ENCODE results near the gene LMO1. TPM values are rescaled to one million over a fixed set of nuclear protein-coding genes. Genes with fewer than 3 reads are reported as not detected.

Gene LMO1
- total and polyA plus RNA-seq, 9 of the 15 experiments (the other 6 are each of a cell fraction or from before 2014, with no cell fraction given): not detected

GRCh38 chr11:8258289-8258688 lies 5.4 kb downstream of the LMO1 start:
- Histone ChIP-seq H3K79me2 (ENCODE audit: control insufficient read depth, insufficient read depth, low read length) (no peaks in the 10 kb centered on the region), H3K36me3 (ENCODE audit: control insufficient read depth, insufficient read depth, low read length) (no peaks in the 10 kb centered on the region), H3K27ac (ENCODE audit: extremely low read depth, low read depth, low read length) (no peak overlapping the region), H3K9me3 (replicated peaks; ENCODE audit: control insufficient read depth, insufficient read depth, low read depth, low read length) (no peaks in the 10 kb centered on the region), H3K4me2 (ENCODE audit: insufficient read depth, low read length) (no peak overlapping the region), H3K9ac (ENCODE audit: insufficient read depth in 1 of 2, low read depth in 2 of 2, low read length in 2 of 2) (no peak overlapping the region), H3K4me1 (replicated peaks in 1 of 2; ENCODE audit: control insufficient read depth in 2 of 2, insufficient read depth in 2 of 2, low read length in 2 of 2) (peaks cover 0 to 2% of the 10 kb centered on the region in 2 experiments; a peak in 1 of 5 replicates), H3K4me3 (no peak overlapping the region), H2AFZ (ENCODE audit: low read depth, low read length) (no peak overlapping the region), H3K9me1 (ENCODE audit: control insufficient read depth, insufficient read depth, low read length) (no peaks in the 10 kb centered on the region), H3K27me3 (ENCODE audit: control insufficient read depth in 2 of 2, insufficient read depth in 2 of 2, low read length in 2 of 2) (peaks cover 25 to 75% of the 10 kb centered on the region in 2 experiments; a peak in 4 of 5 replicates), H4K20me1 (replicated peaks; ENCODE audit: control insufficient read depth, insufficient read depth, low read length) (peaks cover 3% of the 10 kb centered on the region; the same call in 1 of the 2 replicates)
- POLR2A ChIA-PET: no interaction called here
- TF ChIP-seq POLR3A (IDR thresholded peaks at IDR 0.05; ENCODE audit: borderline replicate concordance, extremely low read depth, insufficient read depth, insufficient read length) (no peak), GTF2A2 (tag; IDR thresholded peaks at IDR 0.05) (no peak), ZNF507 (tag; conservative IDR thresholded peaks at IDR 0.05) (no peak), NR2C2 (CRISPR knock-in tag; IDR thresholded peaks at IDR 0.05) (no peak), NR2C2 (tag; IDR thresholded peaks at IDR 0.05) (no peak), ADNP (tag; IDR thresholded peaks at IDR 0.05) (no peak), SMAD4 (CRISPR knock-in tag; conservative IDR thresholded peaks at IDR 0.05) (no peak), TRIM28 (IDR thresholded peaks at IDR 0.05) (no peak), TEAD4 (IDR thresholded peaks at IDR 0.05; ENCODE audit: low read length) (no peak), TEAD4 (CRISPR knock-in tag; IDR thresholded peaks at IDR 0.05; ENCODE audit: borderline replicate concordance) (no peak), BRD4 (IDR thresholded peaks at IDR 0.05) (no peak), NFE2L1 (tag; IDR thresholded peaks at IDR 0.05; ENCODE audit: borderline replicate concordance, low read depth) (no peak), ZNF717 (CRISPR knock-in tag; IDR thresholded peaks at IDR 0.05) (no peak), RNF2 (IDR thresholded peaks at IDR 0.05) (no peak), HNRNPUL1 (IDR thresholded peaks at IDR 0.05; ENCODE audit: low read length) (no peak), CBX8 (IDR thresholded peaks at IDR 0.05; ENCODE audit: borderline replicate concordance, extremely low read depth, low read depth, low read length, poor library complexity, severe bottlenecking) (no peak), ZNF766 (CRISPR knock-in tag; conservative IDR thresholded peaks at IDR 0.05) (no peak), ZNF76 (CRISPR knock-in tag; IDR thresholded peaks at IDR 0.05; ENCODE audit: borderline replicate concordance) (no peak), TCF7 (IDR thresholded peaks at IDR 0.05; ENCODE audit: borderline replicate concordance) (no peak), ZNF778 (CRISPR knock-in tag; IDR thresholded peaks at IDR 0.05) (no peak)
- TF ChIP-seq, protein P1, sequence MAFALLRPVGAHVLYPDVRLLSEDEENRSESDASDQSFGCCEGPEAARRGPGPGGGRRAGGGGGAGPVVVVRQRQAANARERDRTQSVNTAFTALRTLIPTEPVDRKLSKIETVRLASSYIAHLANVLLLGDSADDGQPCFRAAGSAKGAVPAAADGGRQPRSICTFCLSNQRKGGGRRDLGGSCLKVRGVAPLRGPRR (CRISPR knock-in tag; IDR thresholded peaks at IDR 0.05): no peak
- CTCF ChIA-PET (ENCODE audit: low intra/inter-chr PET ratio): no interaction called here
- no peak for DNase-seq (ENCODE audit: extremely low read depth in 1 of 4, low spot score in 3 of 4)
- in situ Hi-C loops (cut with MboI): no loop called here
- BruUV-seq (replicated peaks): no TSS peak
- 0% methylated on average over 5 of the region's 5 CpGs for WGBS (ENCODE audit: insufficient coverage, low coverage, missing lambda C conversion rate)
- intact Hi-C loops (cut with micrococcal nuclease): no loop called here
- no peak for FAIRE-seq
- no peak for ATAC-seq
